Measurements from ENCODE around the gene OR2H1.

Gene OR2H1

GRCh38 chr6:29483735-29484134, 26.8 kb downstream of the OR2H1 start:
- no peak for DNase-seq (ENCODE audit: low spot score)

GRCh38 chr6:29486577-29486976, 29.6 kb downstream of the OR2H1 start:
- DNase-seq (ENCODE audit: low spot score) = no peak

GRCh38 chr6:29487131-29487530, 30.2 kb downstream of the OR2H1 start:
- DNase-seq (ENCODE audit: low spot score) = no peak

GRCh38 chr6:29487660-29488059, 30.7 kb downstream of the OR2H1 start, which contains the start of gene MAS1L:
Gene MAS1L (minus strand): TSS chr6:29487956. CDS start chr6:29487902, 54 bp downstream.
- no peak for DNase-seq (ENCODE audit: low spot score)

GRCh38 chr6:29488874-29489273, 31.9 kb downstream of the OR2H1 start:
- no peak for DNase-seq (ENCODE audit: low spot score)

- no peak for DNase-seq (ENCODE audit: low spot score)
Measured at GRCh38 chr6:29489286-29489685, 32.3 kb downstream of the OR2H1 start.

- no peak for DNase-seq (ENCODE audit: low spot score)
Measured at GRCh38 chr6:29490055-29490454, 33.1 kb downstream of the OR2H1 start.

- DNase-seq (ENCODE audit: low spot score) = no peak
Measured at GRCh38 chr6:29490552-29490951, 33.6 kb downstream of the OR2H1 start.

- DNase-seq (ENCODE audit: low spot score) = no peak
Measured at GRCh38 chr6:29491574-29491973, 34.6 kb downstream of the OR2H1 start.

- no peak for DNase-seq (ENCODE audit: low spot score)
Measured at GRCh38 chr6:29493261-29493660, 36.3 kb downstream of the OR2H1 start.

GRCh38 chr6:29494131-29494530, 37.2 kb downstream of the OR2H1 start:
- no peak for DNase-seq (ENCODE audit: low spot score)

- DNase-seq (ENCODE audit: low spot score) = no peak
Measured at GRCh38 chr6:29495571-29495970, 38.6 kb downstream of the OR2H1 start.

- DNase-seq (ENCODE audit: low spot score) = no peak
Measured at GRCh38 chr6:29496961-29497360, 40.0 kb downstream of the OR2H1 start.

- DNase-seq (ENCODE audit: low spot score) = no peak
Measured at GRCh38 chr6:29499704-29500103, 42.7 kb downstream of the OR2H1 start.

GRCh38 chr6:29500594-29500993, 43.6 kb downstream of the OR2H1 start:
- no peak for DNase-seq (ENCODE audit: low spot score)

- DNase-seq (ENCODE audit: low spot score) = no peak
Measured at GRCh38 chr6:29501106-29501505, 44.2 kb downstream of the OR2H1 start.

GRCh38 chr6:29502181-29502580, 45.2 kb downstream of the OR2H1 start:
- no peak for DNase-seq (ENCODE audit: low spot score)

- DNase-seq (ENCODE audit: low spot score) = no peak
Measured at GRCh38 chr6:29502597-29502996, 45.6 kb downstream of the OR2H1 start.

- no peak for DNase-seq (ENCODE audit: low spot score)
Measured at GRCh38 chr6:29504961-29505360, 48.0 kb downstream of the OR2H1 start.

- DNase-seq (ENCODE audit: low spot score) = no peak
Measured at GRCh38 chr6:29505808-29506207, 48.9 kb downstream of the OR2H1 start.

GRCh38 chr6:29506446-29507067, 49.6 kb downstream of the OR2H1 start:
- DNase-seq (ENCODE audit: low spot score) = no peak

GRCh38 chr6:29507319-29507718, 50.4 kb downstream of the OR2H1 start:
- DNase-seq (ENCODE audit: low spot score) = no peak

- no peak for DNase-seq (ENCODE audit: low spot score)
Measured at GRCh38 chr6:29509239-29509638, 52.3 kb downstream of the OR2H1 start.

- no peak for DNase-seq (ENCODE audit: low spot score)
Measured at GRCh38 chr6:29509711-29510110, 52.8 kb downstream of the OR2H1 start.

GRCh38 chr6:29510202-29510601, 53.2 kb downstream of the OR2H1 start:
- no peak for DNase-seq (ENCODE audit: low spot score)
